Body of pancreas (tissue), 4 donors: ENCODE data around the gene SLC25A53.
A peak's percentile ranks its signal among the peaks of the same experiment; 100 is the strongest.

ENCODE experiments used
- POLR2A ChIP-seq, 3 donors: fragments of 450-650 bp; IDR thresholded peaks; one replicate each; pipeline ENCODE4 v1.6.1; 2016; ENCODE audit warnings: antibody characterized with exemption in 3 of 3, mild to moderate bottlenecking in 2 of 3
- TF ChIP-seq, protein P1 (sequence below), 7 experiments: fragments of 450-650 bp in 4 of 7; fragments of 200-600 bp in 3 of 7; sonication (generic) in 3 of 7; IDR thresholded peaks; one replicate each; pipeline ENCODE4 v1.5.1; 2016 to 2019; ENCODE audit warnings: antibody characterized with exemption in 7 of 7

- TF ChIP-seq, protein P1, sequence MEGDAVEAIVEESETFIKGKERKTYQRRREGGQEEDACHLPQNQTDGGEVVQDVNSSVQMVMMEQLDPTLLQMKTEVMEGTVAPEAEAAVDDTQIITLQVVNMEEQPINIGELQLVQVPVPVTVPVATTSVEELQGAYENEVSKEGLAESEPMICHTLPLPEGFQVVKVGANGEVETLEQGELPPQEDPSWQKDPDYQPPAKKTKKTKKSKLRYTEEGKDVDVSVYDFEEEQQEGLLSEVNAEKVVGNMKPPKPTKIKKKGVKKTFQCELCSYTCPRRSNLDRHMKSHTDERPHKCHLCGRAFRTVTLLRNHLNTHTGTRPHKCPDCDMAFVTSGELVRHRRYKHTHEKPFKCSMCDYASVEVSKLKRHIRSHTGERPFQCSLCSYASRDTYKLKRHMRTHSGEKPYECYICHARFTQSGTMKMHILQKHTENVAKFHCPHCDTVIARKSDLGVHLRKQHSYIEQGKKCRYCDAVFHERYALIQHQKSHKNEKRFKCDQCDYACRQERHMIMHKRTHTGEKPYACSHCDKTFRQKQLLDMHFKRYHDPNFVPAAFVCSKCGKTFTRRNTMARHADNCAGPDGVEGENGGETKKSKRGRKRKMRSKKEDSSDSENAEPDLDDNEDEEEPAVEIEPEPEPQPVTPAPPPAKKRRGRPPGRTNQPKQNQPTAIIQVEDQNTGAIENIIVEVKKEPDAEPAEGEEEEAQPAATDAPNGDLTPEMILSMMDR (IDR thresholded peaks at IDR 0.05), result peak; percentile 36 to 63 (median 53)
- no peak for TF ChIP-seq POLR2A (IDR thresholded peaks at IDR 0.05)
Observed at GRCh38 chrX:104195489-104196084, 38.8 kb upstream of the SLC25A53 start.
